HG03196 (cell line): Measurements from ENCODE around the gene BCL10.

Experiments
- ATAC-seq: cut with Tn5 transposase; IDR thresholded peaks from one replicate; pipeline ENCODE4 v1.9.1; 2021; ENCODE audit not compliant: unreplicated experiment

The BCL10 gene

GRCh38 chr1:85276215-85276977, at the start of gene BCL10:
BCL10 (minus strand) TSS chr1:85276632; CDS start chr1:85276352, 280 bp downstream.
- ATAC-seq: peak; percentile 97

- no peak for ATAC-seq
Observed at GRCh38 chr1:85325920-85326319, 49.5 kb upstream of the BCL10 start.

- no peak for ATAC-seq
Observed at GRCh38 chr1:85323770-85324169, 47.3 kb upstream of the BCL10 start.

GRCh38 chr1:85322655-85323054, 46.2 kb upstream of the BCL10 start:
- no peak for ATAC-seq

- ATAC-seq: peak; percentile 65
Observed at GRCh38 chr1:85321237-85321964, 45.0 kb upstream of the BCL10 start.

GRCh38 chr1:85320371-85321131, 44.1 kb upstream of the BCL10 start:
- no peak for ATAC-seq

- ATAC-seq: no peak
Observed at GRCh38 chr1:85319931-85320330, 43.5 kb upstream of the BCL10 start.

GRCh38 chr1:85319491-85319890, 43.1 kb upstream of the BCL10 start:
- no peak for ATAC-seq

GRCh38 chr1:85318217-85318616, 41.8 kb upstream of the BCL10 start:
- ATAC-seq: no peak

- no peak for ATAC-seq
Observed at GRCh38 chr1:85317560-85317959, 41.1 kb upstream of the BCL10 start.

GRCh38 chr1:85316321-85316720, 39.9 kb upstream of the BCL10 start:
- no peak for ATAC-seq

- no peak for ATAC-seq
Observed at GRCh38 chr1:85315789-85316188, 39.4 kb upstream of the BCL10 start.

- no peak for ATAC-seq
Observed at GRCh38 chr1:85314726-85315125, 38.3 kb upstream of the BCL10 start.

- no peak for ATAC-seq
Observed at GRCh38 chr1:85313888-85314696, 37.7 kb upstream of the BCL10 start.

GRCh38 chr1:85311818-85312217, 35.4 kb upstream of the BCL10 start:
- no peak for ATAC-seq

- no peak for ATAC-seq
Observed at GRCh38 chr1:85308833-85309350, 32.5 kb upstream of the BCL10 start.

- ATAC-seq: peak; percentile 82
Observed at GRCh38 chr1:85307987-85308832, 31.8 kb upstream of the BCL10 start.

GRCh38 chr1:85306236-85306635, 29.8 kb upstream of the BCL10 start:
- no peak for ATAC-seq

GRCh38 chr1:85303440-85304162, 27.2 kb upstream of the BCL10 start:
- no peak for ATAC-seq
